HG03432 (cell line): ENCODE measurements around the gene SMCHD1.
A peak's percentile ranks its signal among the peaks of the same experiment; 100 is the strongest.
"Not testable (repeated sequence)": the region's sequence is repeated elsewhere in the genome, so short reads cannot be mapped to it uniquely, and the experiment has no call there.

Experiments used
- ATAC-seq: cut with Tn5 transposase; IDR thresholded peaks from one replicate; pipeline ENCODE4 v1.9.1; 2021; ENCODE audit warnings: mild to moderate bottlenecking, moderate library complexity; ENCODE audit not compliant: unreplicated experiment

SMCHD1 gene

GRCh38 chr18:2715990-2716389 lies 60.5 kb downstream of the SMCHD1 start:
- no peak for ATAC-seq

- no peak for ATAC-seq
These were observed 61.1 kb downstream of the SMCHD1 start for GRCh38 chr18:2716394-2717326.

- ATAC-seq: no peak
These were observed 61.9 kb downstream of the SMCHD1 start for GRCh38 chr18:2717407-2717806.

GRCh38 chr18:2719040-2719439 lies 63.5 kb downstream of the SMCHD1 start:
- no peak for ATAC-seq

DNA sequence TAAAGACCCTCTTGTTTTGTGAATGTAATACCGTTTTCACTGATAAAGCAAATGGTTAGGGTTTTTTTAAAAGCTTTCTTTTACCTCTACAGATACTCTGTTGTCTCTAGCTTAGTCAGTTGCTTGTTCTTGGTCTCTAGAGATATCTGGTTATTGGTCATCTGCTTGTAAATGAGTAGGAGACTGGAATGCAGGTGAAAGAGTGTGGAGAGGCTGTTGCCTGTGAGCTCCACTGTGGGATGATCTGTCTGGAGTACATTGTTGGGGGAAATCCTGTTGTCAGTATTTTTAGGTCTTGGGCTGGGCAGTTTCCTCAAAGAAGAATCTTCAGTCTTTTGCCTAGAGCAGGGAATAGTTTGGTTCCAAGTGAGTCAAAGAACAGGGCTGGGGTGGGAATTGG lies 67.7 kb downstream of the SMCHD1 start:
- no peak for ATAC-seq

DNA sequence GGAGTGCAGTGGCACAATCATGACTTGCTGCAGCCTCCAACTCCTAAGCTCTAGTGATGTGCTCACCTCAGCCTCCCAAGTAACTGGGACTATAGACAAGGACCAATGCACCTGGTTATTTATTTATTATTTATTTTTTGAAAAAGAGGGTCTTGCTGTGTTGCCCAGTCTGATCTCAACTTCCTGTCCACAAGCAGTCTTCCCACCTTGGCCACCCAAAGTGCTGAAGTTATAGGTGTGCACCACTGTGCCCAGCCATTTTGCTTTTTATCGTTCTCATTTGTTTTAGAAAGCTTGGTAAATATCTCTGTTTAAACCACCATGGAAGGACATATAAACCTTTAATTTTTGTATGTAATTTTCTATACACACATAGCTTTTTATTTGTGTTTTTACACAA lies 74.2 kb downstream of the SMCHD1 start:
- ATAC-seq: no peak

GRCh38 chr18:2736823-2737222 lies 81.3 kb downstream of the SMCHD1 start:
- ATAC-seq: no peak

DNA sequence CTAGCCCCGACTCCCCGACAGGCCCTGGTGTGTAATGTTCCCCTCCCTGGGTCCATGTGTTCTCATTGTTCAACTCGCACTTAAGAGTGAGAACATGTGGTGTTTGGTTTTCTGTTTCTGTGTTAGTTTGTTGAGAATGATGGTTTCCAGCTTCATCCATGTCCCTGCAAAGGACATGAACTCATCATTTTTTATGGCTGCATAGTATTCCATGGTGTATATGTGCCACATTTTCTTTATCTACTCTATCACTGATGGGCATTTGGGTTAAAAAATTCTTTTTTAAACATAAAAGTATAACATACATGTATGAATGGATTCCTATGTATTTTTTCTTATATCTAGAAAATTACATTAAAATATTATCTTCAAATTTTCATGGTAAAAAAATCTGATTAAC lies 84.6 kb downstream of the SMCHD1 start:
- not testable (repeated sequence) for ATAC-seq

DNA sequence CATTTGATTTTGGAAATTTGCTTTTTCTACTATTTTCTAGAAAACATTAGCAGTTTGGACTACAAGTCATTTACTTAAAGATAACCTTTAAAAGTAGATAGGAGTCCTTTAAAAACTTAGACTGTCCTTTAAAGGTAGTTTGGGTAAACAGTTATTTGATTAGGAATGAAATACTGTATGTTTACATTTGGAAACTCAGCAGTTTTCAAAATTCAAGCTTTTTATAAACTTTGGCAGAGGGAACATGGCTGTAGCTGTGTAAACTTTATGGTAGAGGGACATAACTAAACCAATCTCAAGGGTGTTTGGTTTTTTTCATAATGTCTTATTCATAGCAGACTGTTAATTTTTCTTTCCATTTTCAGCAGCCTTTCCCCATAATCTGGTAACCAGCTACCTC lies 90.7 kb downstream of the SMCHD1 start:
- no peak for ATAC-seq

- ATAC-seq: no peak
These were observed 102.8 kb downstream of the SMCHD1 start for GRCh38 chr18:2758309-2758708.

DNA sequence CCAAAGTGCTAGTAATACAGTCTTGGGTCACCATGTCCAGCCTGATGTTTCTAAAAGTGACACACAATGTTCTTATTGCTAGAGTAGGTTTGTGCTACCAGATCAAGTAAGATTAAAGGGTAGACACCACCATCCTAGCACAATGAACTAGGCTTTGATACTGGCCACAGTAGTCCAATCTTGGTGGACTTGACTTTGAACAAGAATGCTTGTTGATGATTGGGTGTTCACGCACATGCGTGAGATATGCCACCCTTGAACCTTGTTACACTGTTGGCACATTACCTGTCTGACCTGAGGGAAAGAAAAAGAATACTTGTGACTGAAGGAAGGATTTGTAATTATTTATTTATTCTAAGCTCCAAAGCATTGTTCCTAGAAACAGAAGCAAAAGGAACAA lies 119.1 kb downstream of the SMCHD1 start:
- no peak for ATAC-seq

GRCh38 chr18:2776601-2777000 lies 121.1 kb downstream of the SMCHD1 start:
- ATAC-seq: no peak

- no peak for ATAC-seq
These were observed 121.7 kb downstream of the SMCHD1 start for GRCh38 chr18:2777241-2777640.

- no peak for ATAC-seq
These were observed 125.2 kb downstream of the SMCHD1 start for GRCh38 chr18:2780750-2781149.

GRCh38 chr18:2787225-2787624 lies 131.7 kb downstream of the SMCHD1 start:
- no peak for ATAC-seq

GRCh38 chr18:2792395-2792794 lies 136.9 kb downstream of the SMCHD1 start:
- no peak for ATAC-seq

DNA sequence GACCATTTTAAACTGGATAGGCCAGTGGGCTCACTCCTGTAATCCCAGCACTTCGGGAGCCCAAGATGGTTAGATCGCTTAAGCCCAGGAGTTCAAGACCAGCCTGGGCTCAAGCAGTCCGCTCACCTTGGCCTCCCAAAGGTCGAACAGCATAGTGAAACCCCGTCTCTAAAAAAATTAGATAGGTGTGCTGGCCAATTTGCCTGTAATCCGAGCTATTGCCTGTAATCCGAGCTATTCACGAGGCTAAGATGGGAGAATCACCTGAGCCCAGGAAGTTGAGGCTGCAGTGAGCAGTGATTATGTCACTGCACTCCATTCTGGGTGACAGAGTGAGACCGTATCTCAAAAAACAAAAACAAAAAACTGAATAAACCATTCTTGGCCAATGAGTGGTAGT lies 138.6 kb downstream of the SMCHD1 start:
- ATAC-seq: no peak

- peak; percentile 75 for ATAC-seq
These were observed 142.4 kb downstream of the SMCHD1 start for GRCh38 chr18:2797951-2798350.

- no peak for ATAC-seq
These were observed 143.8 kb downstream of the SMCHD1 start for GRCh38 chr18:2799369-2799768.

DNA sequence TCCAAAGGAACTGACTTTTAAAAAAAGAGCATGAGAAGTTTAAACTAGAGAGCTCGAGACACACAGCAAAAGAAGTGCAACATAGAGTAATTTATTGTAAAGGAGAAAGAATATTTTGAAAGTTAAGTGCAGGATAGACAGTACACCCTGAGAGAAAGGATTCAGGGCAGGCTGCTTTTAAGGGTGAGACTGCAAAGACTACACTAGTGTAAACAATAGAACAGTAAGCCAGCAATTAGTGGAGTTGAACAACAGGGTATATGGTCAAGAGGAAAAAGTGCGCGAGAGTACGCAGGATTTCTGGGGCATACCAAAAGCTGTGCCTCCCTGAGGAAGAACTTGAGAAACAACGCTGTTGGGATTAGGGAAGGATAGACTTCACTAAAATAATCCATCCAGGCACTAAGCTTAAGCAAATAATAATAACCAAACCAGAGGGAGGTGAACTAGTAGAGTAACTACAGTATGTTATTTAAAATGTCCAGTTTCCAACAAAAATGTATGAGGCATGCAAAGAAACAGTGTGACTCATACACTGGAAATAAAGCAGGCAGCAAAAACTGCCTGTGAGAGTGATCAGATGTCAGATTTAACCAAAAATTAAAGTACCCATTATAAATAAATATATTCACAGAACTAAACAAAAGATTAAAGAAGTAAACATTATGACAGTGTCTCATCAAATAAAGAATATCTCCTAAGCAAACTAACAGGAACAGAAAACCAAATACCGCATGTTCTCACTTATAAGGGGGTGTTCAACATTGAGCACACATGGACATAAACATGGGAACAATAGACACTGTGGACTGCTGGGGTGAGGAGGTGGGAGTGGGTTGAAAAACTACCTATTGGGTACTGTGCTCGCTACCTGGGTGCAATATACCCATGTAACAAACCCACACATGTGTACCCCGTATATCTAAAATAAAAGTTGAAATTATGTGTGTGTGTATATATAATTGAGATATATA lies 150.7 kb downstream of the SMCHD1 start:
- ATAC-seq: no peak

- ATAC-seq: not testable (repeated sequence)
These were observed 153.1 kb downstream of the SMCHD1 start for GRCh38 chr18:2808640-2809039.
